ENCODE measurements around the gene IQSEC3.
"Not testable (repeated sequence)": the region's sequence is repeated elsewhere in the genome, so short reads cannot be mapped to it uniquely, and the experiment has no call there.

The IQSEC3 gene

DNA sequence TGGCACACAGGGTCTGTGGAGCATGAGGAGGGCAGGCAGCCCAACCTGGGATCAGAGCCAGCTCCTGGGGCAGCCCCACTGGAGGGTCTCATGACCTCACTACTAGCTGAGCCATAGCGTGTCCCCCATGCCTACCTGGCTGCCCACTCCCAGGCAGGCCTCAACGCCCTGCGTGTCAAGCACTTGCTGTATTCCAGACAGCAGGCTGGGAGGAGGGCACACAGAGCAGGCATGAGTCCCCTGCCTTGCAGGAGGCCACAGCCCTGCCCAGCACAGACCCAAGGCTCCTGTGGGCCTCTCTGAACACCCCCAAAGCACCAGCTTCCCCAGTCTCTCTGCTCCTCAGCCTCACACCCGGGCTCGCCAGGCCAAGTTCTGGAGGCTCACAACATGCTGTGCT lies 64.0 kb downstream of the IQSEC3 start:
- H3K9me3 ChIP-seq, result no peaks in the 10 kb centered on the region
- no peaks in the 10 kb centered on the region for H3K4me1 ChIP-seq
- intact Hi-C loops (cut with DNase I; ENCODE audit: low total_unique reads), result no loop called here
- DNase-seq, result no peak
- peaks cover 0 to 47% of the 10 kb centered on the region in 2 donors for H3K27me3 ChIP-seq
- no peak overlapping the region for H3K27ac ChIP-seq
- no peak for TF ChIP-seq CTCF (IDR thresholded peaks at IDR 0.05)
- no peaks in the 10 kb centered on the region for H3K36me3 ChIP-seq
- H3K4me3 ChIP-seq, result no peak overlapping the region

GRCh38 chr12:131008-131407 lies 64.4 kb downstream of the IQSEC3 start:
- Histone ChIP-seq H3K4me3 (no peak overlapping the region), H3K4me1 (no peaks in the 10 kb centered on the region), H3K27me3 (peaks cover 0 to 42% of the 10 kb centered on the region in 2 donors), H3K27ac (no peak overlapping the region), H3K36me3 (no peaks in the 10 kb centered on the region), H3K9me3 (no peaks in the 10 kb centered on the region)
- TF ChIP-seq CTCF (IDR thresholded peaks at IDR 0.05), result no peak
- intact Hi-C loops (cut with DNase I; ENCODE audit: low total_unique reads), result no loop called here
- DNase-seq, result no peak

DNA sequence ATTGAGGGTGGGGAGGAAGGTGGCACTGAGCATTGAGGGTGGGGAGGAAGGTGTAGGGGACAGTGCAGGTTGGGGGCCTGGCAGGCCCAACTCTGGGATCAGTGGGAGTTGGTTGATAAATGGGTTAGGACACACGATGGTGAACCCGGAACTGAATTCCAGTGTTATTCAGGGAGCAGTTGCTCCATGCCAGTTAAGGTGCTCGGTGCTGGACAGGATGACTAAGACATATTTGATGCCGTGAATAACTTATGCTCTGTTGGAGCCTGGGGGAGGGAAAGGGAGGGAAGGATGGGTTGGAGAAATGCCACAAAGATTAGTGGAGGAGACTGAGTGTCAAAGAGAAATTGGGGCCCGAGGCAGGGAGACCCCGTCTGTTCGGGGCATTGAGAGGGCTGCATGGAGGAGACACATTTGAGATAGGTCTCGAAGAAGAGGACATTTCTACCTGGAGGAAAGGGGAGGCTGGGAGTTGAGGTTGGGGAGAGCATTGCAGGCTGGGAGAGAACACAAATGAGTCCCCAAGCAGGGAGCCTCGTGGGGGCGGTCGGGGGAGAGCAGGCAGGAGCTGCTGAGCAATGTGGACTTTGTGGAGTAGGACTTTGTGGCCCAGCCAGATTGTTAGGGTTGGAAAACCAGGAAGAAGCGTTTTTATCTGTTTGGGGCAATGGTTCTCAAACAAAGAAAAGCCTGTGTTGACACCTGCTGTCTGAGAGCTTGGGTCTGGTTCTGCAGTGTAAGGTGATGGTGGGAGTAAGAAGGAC lies 65.3 kb downstream of the IQSEC3 start:
- H3K4me3 ChIP-seq, result no peak overlapping the region
- H3K36me3 ChIP-seq, result no peaks in the 10 kb centered on the region
- H3K27me3 ChIP-seq, result peaks cover 0 to 46% of the 10 kb centered on the region in 2 donors
- no peaks in the 10 kb centered on the region for H3K9me3 ChIP-seq
- H3K4me1 ChIP-seq, result no peaks in the 10 kb centered on the region
- DNase-seq, result no peak
- no peak overlapping the region for H3K27ac ChIP-seq
- TF ChIP-seq CTCF (IDR thresholded peaks at IDR 0.05), result no peak
- intact Hi-C loops (cut with DNase I; ENCODE audit: low total_unique reads), result no loop called here

DNA sequence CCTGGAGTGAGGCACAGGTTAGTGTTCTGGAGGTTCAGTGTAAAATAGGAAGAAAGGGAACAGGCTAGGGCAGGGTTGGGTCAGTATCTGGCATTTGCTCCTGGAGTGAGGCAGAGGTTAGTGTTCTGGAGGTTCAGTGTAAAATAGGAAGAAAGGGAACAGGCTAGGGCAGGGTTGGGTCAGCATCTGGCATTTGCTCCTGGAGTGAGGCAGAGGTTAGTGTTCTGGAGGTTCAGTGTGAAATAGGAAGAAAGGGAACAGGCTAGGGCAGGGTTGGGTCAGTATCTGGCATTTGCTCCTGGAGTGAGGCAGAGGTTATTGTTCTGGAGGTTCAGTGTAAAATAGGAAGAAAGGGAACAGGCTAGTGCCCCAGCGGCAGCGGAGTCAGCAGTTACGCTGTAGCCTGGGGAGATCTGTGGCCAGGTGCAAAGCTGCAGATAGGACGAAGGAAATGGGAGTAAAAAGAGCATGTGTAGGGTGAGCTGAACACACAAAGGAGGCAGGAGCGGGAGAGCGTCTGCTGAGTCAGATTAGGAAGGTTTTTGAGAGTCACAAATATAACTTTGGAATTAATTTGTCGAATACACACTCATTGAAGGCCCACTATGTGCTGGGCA lies 67.2 kb downstream of the IQSEC3 start:
- H3K36me3 ChIP-seq; H3K4me1 ChIP-seq; H3K4me3 ChIP-seq; intact Hi-C loops (cut with DNase I; ENCODE audit: low total_unique reads); H3K9me3 ChIP-seq; H3K27ac ChIP-seq; DNase-seq: not testable (repeated sequence)
- peaks cover 0 to 52% of the 10 kb centered on the region in 2 donors for H3K27me3 ChIP-seq

GRCh38 chr12:135138-135537 lies 68.6 kb downstream of the IQSEC3 start:
- H3K27ac ChIP-seq, result no peak overlapping the region
- no peaks in the 10 kb centered on the region for H3K36me3 ChIP-seq
- H3K4me1 ChIP-seq, result peaks cover 0 to 11% (median 8%) of the 10 kb centered on the region in 4 donors
- H3K27me3 ChIP-seq, result peaks cover 0 to 53% of the 10 kb centered on the region in 2 donors
- H3K9me3 ChIP-seq, result no peaks in the 10 kb centered on the region
- DNase-seq, result no peak
- no peak for TF ChIP-seq CTCF (IDR thresholded peaks at IDR 0.05)
- intact Hi-C loops (cut with DNase I; ENCODE audit: low total_unique reads), result no loop called here
- H3K4me3 ChIP-seq, result no peak overlapping the region

DNA sequence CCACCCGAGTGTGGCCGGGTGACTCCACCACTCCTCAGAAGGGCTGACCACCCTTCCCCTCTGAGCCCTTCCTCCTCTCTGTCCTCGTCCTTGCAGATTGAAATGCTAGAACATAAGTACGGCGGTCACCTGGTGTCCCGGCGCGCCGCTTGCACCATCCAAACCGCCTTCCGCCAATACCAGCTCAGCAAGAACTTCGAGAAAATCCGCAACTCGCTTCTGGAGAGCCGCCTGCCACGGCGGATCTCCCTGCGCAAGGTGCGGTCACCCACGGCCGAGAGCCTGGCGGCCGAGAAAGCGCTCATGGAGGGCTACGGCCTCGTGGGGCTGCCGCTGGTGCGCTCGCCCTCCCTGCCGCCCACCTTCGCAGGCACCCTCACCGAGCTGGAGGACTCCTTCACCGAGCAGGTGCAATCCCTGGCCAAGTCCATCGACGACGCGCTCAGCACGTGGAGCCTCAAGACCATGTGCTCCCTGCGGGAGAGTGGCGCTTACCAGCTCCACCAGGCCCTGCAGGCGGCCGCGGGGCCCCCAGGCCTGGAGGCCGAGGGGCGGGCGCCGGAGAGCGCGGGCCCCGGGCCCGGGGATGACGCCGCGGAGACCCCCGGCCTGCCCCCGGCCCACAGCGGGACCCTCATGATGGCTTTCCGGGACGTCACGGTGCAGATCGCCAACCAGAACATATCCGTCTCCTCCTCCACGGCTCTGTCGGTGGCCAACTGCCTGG lies 71.8 kb downstream of the IQSEC3 start:
- H3K4me3 ChIP-seq, result peak overlapping the region; percentile 7 to 29

More for the DNA sequence above, 71.8 kb downstream of the IQSEC3 start:
- Histone ChIP-seq H3K27ac (no peak overlapping the region), H3K27me3 (peaks cover 0 to 46% of the 10 kb centered on the region in 2 donors), H3K9me3 (no peaks in the 10 kb centered on the region), H3K36me3 (no peaks in the 10 kb centered on the region), H3K4me1 (peaks cover 0 to 11% (median 8%) of the 10 kb centered on the region in 4 donors)
- DNase-seq, result no peak
- intact Hi-C loops (cut with DNase I; ENCODE audit: low total_unique reads), result no loop called here
- TF ChIP-seq CTCF (IDR thresholded peaks at IDR 0.05), result no peak

Measured in tibial artery (tissue), 4 donors.